Mononuclear cell (primary cell): ENCODE results near the gene USP49. TPM values are rescaled to one million over a fixed set of nuclear protein-coding genes. Genes with fewer than 3 reads are reported as not detected.

Experiments used
- H3K27me3 ChIP-seq: 2 replicates; pipeline ENCODE4 v1.6.0; 2011; ENCODE audit warnings: low read length, control low read depth; ENCODE audit not compliant: insufficient read depth
- H3K4me1 ChIP-seq: 2 replicates; pipeline ENCODE4 v1.5.1; 2011; ENCODE audit warnings: mild to moderate bottlenecking, low read length, control low read depth; ENCODE audit not compliant: insufficient read depth
- H3K4me3 ChIP-seq: 2 replicates; pipeline ENCODE4 v1.5.1; 2011; ENCODE audit warnings: mild to moderate bottlenecking, low read length, moderate library complexity
- H3K9me3 ChIP-seq: 2 replicates; pipeline ENCODE4 v1.5.1; 2011; ENCODE audit warnings: low read depth, mild to moderate bottlenecking, control low read depth, low read length
- total RNA-seq: library from RNA; depleted of rRNA; stranded (reverse); fragments of >200 nt; gene quantifications from one replicate; pipeline ENCODE4 v1.2.3, GENCODE V29; 2012

The USP49 gene
- total RNA-seq, 1 donor, result 3.5 TPM

GRCh38 chr6:41787219-41787917 is 107.8 kb downstream of the USP49 start, which contains the start of gene TOMM6:
Gene TOMM6 (plus strand): TSS chr6:41787694. CDS start chr6:41787698, 4 bp downstream.
- Histone ChIP-seq H3K4me3 (peak within 1 kb of the TSS; percentile 85), H3K9me3 (no peaks in the 10 kb centered on the region), H3K27me3 (no peaks in the 10 kb centered on the region), H3K4me1 (peaks cover 39% of the 10 kb centered on the region)

- no peaks in the 10 kb centered on the region for H3K27me3 ChIP-seq
- no peaks in the 10 kb centered on the region for H3K9me3 ChIP-seq
- peak overlapping the region; percentile 85 for H3K4me3 ChIP-seq
- peaks cover 39% of the 10 kb centered on the region for H3K4me1 ChIP-seq
These were observed 108.5 kb downstream of the USP49 start for GRCh38 chr6:41786451-41787218.

- no peaks in the 10 kb centered on the region for H3K9me3 ChIP-seq
- no peaks in the 10 kb centered on the region for H3K27me3 ChIP-seq
- H3K4me3 ChIP-seq, result peak overlapping the region; percentile 85
- H3K4me1 ChIP-seq, result peaks cover 47% of the 10 kb centered on the region
These were observed 109.3 kb downstream of the USP49 start for GRCh38 chr6:41785689-41786450.

- Histone ChIP-seq H3K4me1 (peaks cover 49% of the 10 kb centered on the region), H3K4me3 (no peak overlapping the region), H3K27me3 (no peaks in the 10 kb centered on the region), H3K9me3 (no peaks in the 10 kb centered on the region)
These were observed 109.9 kb downstream of the USP49 start for GRCh38 chr6:41785254-41785653.

GRCh38 chr6:41784581-41785171 is 110.5 kb downstream of the USP49 start:
- Histone ChIP-seq H3K9me3 (no peaks in the 10 kb centered on the region), H3K4me1 (peaks cover 49% of the 10 kb centered on the region), H3K27me3 (no peaks in the 10 kb centered on the region), H3K4me3 (no peak overlapping the region)

GRCh38 chr6:41783106-41783780 is 111.9 kb downstream of the USP49 start:
- peaks cover 50% of the 10 kb centered on the region for H3K4me1 ChIP-seq
- no peaks in the 10 kb centered on the region for H3K9me3 ChIP-seq
- no peak overlapping the region for H3K4me3 ChIP-seq
- no peaks in the 10 kb centered on the region for H3K27me3 ChIP-seq

- Histone ChIP-seq H3K4me3 (no peak overlapping the region), H3K9me3 (no peaks in the 10 kb centered on the region), H3K27me3 (no peaks in the 10 kb centered on the region), H3K4me1 (peaks cover 69% of the 10 kb centered on the region)
These were observed 113.8 kb downstream of the USP49 start for GRCh38 chr6:41781366-41781730.

GRCh38 chr6:41780551-41781365 is 114.4 kb downstream of the USP49 start, which contains the start of gene PRICKLE4:
Gene PRICKLE4 (plus strand): TSS chr6:41780782. CDS start chr6:41783474, 2,692 bp downstream.
- Histone ChIP-seq H3K4me3 (peak within 1 kb of the TSS; percentile 50), H3K4me1 (peaks cover 69% of the 10 kb centered on the region), H3K27me3 (no peaks in the 10 kb centered on the region), H3K9me3 (no peaks in the 10 kb centered on the region)

GRCh38 chr6:41779788-41780550 is 115.2 kb downstream of the USP49 start, which contains the start of gene FRS3:
Gene FRS3 (minus strand): TSS chr6:41779900. CDS start chr6:41776987, 2,913 bp downstream.
- no peaks in the 10 kb centered on the region for H3K27me3 ChIP-seq
- no peaks in the 10 kb centered on the region for H3K9me3 ChIP-seq
- peak within 1 kb of the TSS; percentile 50 for H3K4me3 ChIP-seq
- H3K4me1 ChIP-seq, result peaks cover 61% of the 10 kb centered on the region

GRCh38 chr6:41779336-41779735 is 115.8 kb downstream of the USP49 start:
- no peaks in the 10 kb centered on the region for H3K9me3 ChIP-seq
- H3K4me3 ChIP-seq, result peak overlapping the region; percentile 50
- H3K4me1 ChIP-seq, result peaks cover 54% of the 10 kb centered on the region
- H3K27me3 ChIP-seq, result no peaks in the 10 kb centered on the region

GRCh38 chr6:41778895-41779294 is 116.3 kb downstream of the USP49 start:
- H3K27me3 ChIP-seq, result no peaks in the 10 kb centered on the region
- no peaks in the 10 kb centered on the region for H3K9me3 ChIP-seq
- peaks cover 50% of the 10 kb centered on the region for H3K4me1 ChIP-seq
- no peak overlapping the region for H3K4me3 ChIP-seq

- Histone ChIP-seq H3K9me3 (no peaks in the 10 kb centered on the region), H3K4me3 (no peak overlapping the region), H3K4me1 (peaks cover 47% of the 10 kb centered on the region), H3K27me3 (no peaks in the 10 kb centered on the region)
These were observed 117.5 kb downstream of the USP49 start for GRCh38 chr6:41777551-41778285.
